HEK293T (cell line): Measurements from ENCODE around the gene RBKS.
"Not testable (repeated sequence)": the region's sequence is repeated elsewhere in the genome, so short reads cannot be mapped to it uniquely, and the experiment has no call there.

Experiments
- CTCF ChIA-PET: fragments of 350-600 bp; formaldehyde crosslinking; extraction: SDS; loops from one replicate; lab custom pipeline; 2021; ENCODE audit warnings: antibody characterized with exemption, inconsistent platforms; lab: Yijun Ruan, JAX
- POLR2A ChIA-PET: fragments of 350-600 bp; formaldehyde crosslinking; extraction: SDS; loops from one replicate; lab custom pipeline; 2020; ENCODE audit warnings: antibody characterized with exemption, inconsistent platforms; lab: Yijun Ruan, JAX
- DNase-seq: peaks from one replicate; pipeline ENCODE4 v3.0.0; 2012; ENCODE audit warnings: mixed read lengths; ENCODE audit errors: extremely low spot score
- ARNT ChIP-seq: fragments of 450-650 bp; IDR thresholded peaks from 2 replicates; pipeline ENCODE4 v1.6.1; 2017; ENCODE audit warnings: mild to moderate bottlenecking
- BHLHE40 ChIP-seq: fragments of 450-650 bp; IDR thresholded peaks from 2 replicates; pipeline ENCODE4 v1.6.1; 2016; ENCODE audit warnings: mild to moderate bottlenecking, moderate library complexity, borderline replicate concordance
- CTBP1 ChIP-seq: fragments of 450-650 bp; IDR thresholded peaks from 2 replicates; pipeline ENCODE4 v1.6.1; 2016; ENCODE audit warnings: borderline replicate concordance
- ELF4 ChIP-seq: fragments of 450-650 bp; IDR thresholded peaks from 2 replicates; pipeline ENCODE4 v1.6.1; 2017; ENCODE audit warnings: antibody characterized with exemption
- FOXA1 ChIP-seq: fragments of 450-650 bp; IDR thresholded peaks from 2 replicates; pipeline ENCODE4 v1.6.1; 2016; ENCODE audit warnings: mild to moderate bottlenecking
- FOXK2 ChIP-seq: fragments of 450-650 bp; IDR thresholded peaks from 2 replicates; pipeline ENCODE4 v1.6.1; 2016; ENCODE audit warnings: mild to moderate bottlenecking
- FOXM1 ChIP-seq: fragments of 450-650 bp; IDR thresholded peaks from 2 replicates; pipeline ENCODE4 v1.6.1; 2017; ENCODE audit warnings: mild to moderate bottlenecking, borderline replicate concordance
- HDGF ChIP-seq: fragments of 450-650 bp; IDR thresholded peaks from 2 replicates; pipeline ENCODE4 v1.6.1; 2017; ENCODE audit warnings: antibody characterized with exemption, borderline replicate concordance
- L3MBTL2 ChIP-seq: fragments of 450-650 bp; conservative IDR thresholded peaks from 2 replicates; pipeline ENCODE4 v1.6.1; 2016; ENCODE audit warnings: mild to moderate bottlenecking
- LEF1 ChIP-seq: fragments of 450-650 bp; IDR thresholded peaks from 2 replicates; pipeline ENCODE4 v1.6.1; 2017; ENCODE audit warnings: mild to moderate bottlenecking, borderline replicate concordance
- NFRKB ChIP-seq: fragments of 450-650 bp; IDR thresholded peaks from 2 replicates; pipeline ENCODE4 v1.6.1; 2016; ENCODE audit warnings: mild to moderate bottlenecking, moderate library complexity
- SP1 ChIP-seq: fragments of 450-650 bp; IDR thresholded peaks from 2 replicates; pipeline ENCODE4 v1.6.1; 2017
- SUZ12 ChIP-seq: fragments of 450-650 bp; IDR thresholded peaks from 2 replicates; pipeline ENCODE4 v1.6.1; 2016; ENCODE audit warnings: mild to moderate bottlenecking
- TARDBP ChIP-seq: fragments of 450-650 bp; IDR thresholded peaks from 2 replicates; pipeline ENCODE4 v1.6.1; 2016
- ZNF384 ChIP-seq: fragments of 450-650 bp; IDR thresholded peaks from 2 replicates; pipeline ENCODE4 v1.6.1; 2016
- TF ChIP-seq, protein P1 (sequence below): fragments of 450-650 bp; IDR thresholded peaks from 2 replicates; pipeline ENCODE4 v1.6.1; 2016

The RBKS gene

DNA sequence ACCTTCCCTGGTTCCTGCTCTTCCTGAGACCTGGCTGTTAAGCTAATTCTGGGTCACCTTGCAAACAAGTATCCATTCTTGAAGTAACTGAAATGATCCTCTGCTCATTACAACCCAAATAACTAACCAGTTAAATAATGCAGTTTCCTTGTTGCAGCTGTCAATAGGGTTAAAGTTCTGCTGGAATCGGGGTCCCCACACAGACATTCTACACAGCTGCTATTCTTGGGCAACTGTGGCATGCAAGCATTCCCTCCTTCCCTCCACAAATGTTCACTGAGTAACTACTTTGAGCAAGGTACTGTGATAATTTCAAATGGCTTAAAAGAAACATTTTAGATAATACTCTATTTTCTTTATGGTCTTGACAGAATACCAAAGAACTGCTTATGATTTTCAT lies 17.1 kb downstream of the RBKS start:
- ChIA-PET POLR2A (no interaction called here), CTCF (no interaction called here)
- TF ChIP-seq FOXM1 = no peak
- no peak for TF ChIP-seq ARNT
- TF ChIP-seq FOXA1 = no peak
- no peak for TF ChIP-seq ZNF384
- no peak for TF ChIP-seq FOXK2
- TF ChIP-seq TARDBP = no peak
- no peak for TF ChIP-seq CTBP1
- TF ChIP-seq L3MBTL2 = no peak
- TF ChIP-seq LEF1 = no peak
- TF ChIP-seq SUZ12 = no peak
- TF ChIP-seq BHLHE40 = no peak
- no peak for TF ChIP-seq ELF4
- no peak for TF ChIP-seq HDGF
- TF ChIP-seq NFRKB = no peak
- TF ChIP-seq, protein P1, sequence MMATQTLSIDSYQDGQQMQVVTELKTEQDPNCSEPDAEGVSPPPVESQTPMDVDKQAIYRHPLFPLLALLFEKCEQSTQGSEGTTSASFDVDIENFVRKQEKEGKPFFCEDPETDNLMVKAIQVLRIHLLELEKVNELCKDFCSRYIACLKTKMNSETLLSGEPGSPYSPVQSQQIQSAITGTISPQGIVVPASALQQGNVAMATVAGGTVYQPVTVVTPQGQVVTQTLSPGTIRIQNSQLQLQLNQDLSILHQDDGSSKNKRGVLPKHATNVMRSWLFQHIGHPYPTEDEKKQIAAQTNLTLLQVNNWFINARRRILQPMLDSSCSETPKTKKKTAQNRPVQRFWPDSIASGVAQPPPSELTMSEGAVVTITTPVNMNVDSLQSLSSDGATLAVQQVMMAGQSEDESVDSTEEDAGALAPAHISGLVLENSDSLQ = no peak
- no peak for DNase-seq

GRCh38 chr2:27871802-27872201 lies 18.4 kb downstream of the RBKS start:
- POLR2A ChIA-PET = interaction anchor here (0.6 kb wide), 1 partner anchor 18 kb away, joined by 3 read pairs; no protein-coding TSS in a partner anchor
- CTCF ChIA-PET = no interaction called here
- DNase-seq = no peak
- TF ChIP-seq, protein P1 = peak; percentile 87
- no peak for TF ChIP-seq SUZ12

GRCh38 chr2:27870724-27871123 lies 19.5 kb downstream of the RBKS start:
- ChIA-PET CTCF (interaction anchor here (0.5 to 0.6 kb wide), 2 partner anchors 158 to 511 kb away, joined by 3 to 4 read pairs; no protein-coding TSS in a partner anchor), POLR2A (no interaction called here)
- no peak for DNase-seq
- TF ChIP-seq SP1 (no peak), FOXM1 (no peak), FOXA1 (no peak), TARDBP (no peak), BHLHE40 (no peak), ZNF384 (no peak), SUZ12 (no peak)
- TF ChIP-seq, protein P1 = no peak

GRCh38 chr2:27869763-27870162 lies 20.4 kb downstream of the RBKS start:
- ChIA-PET CTCF (no interaction called here), POLR2A (no interaction called here)
- TF ChIP-seq ARNT (no peak), CTBP1 (no peak), FOXM1 (no peak), BHLHE40 (no peak), NFRKB (no peak), FOXK2 (no peak), LEF1 (no peak), SUZ12 (no peak), ELF4 (no peak), ZNF384 (no peak), HDGF (no peak)
- TF ChIP-seq, protein P1 = no peak
- no peak for DNase-seq

DNA sequence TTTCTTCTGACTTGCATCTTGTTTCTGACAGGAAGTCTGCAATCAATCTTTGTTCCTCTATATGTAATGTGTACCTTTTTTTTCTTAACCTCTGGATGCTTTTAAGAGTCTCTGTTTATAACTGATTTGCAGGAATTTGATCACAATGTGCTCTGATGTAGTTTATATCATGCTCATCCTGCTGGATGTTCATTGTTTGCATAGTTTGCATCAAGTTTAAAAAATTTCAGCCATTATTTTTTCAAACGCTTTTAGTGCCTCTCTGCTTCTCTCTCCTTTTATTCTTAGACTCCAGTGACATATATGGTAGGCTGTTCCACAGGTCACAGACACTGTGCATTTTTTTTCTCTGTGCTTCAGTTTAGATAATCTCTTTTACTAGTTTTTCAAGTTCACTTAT lies 23.9 kb downstream of the RBKS start:
- ChIA-PET CTCF (no interaction called here), POLR2A (no interaction called here)
- TF ChIP-seq LEF1 (no peak), TARDBP (no peak), ZNF384 (no peak), ELF4 (no peak), HDGF (no peak), SP1 (no peak), BHLHE40 (no peak), FOXK2 (no peak), L3MBTL2 (no peak), ARNT (no peak), FOXM1 (no peak), NFRKB (no peak), CTBP1 (no peak)
- DNase-seq = no peak

DNA sequence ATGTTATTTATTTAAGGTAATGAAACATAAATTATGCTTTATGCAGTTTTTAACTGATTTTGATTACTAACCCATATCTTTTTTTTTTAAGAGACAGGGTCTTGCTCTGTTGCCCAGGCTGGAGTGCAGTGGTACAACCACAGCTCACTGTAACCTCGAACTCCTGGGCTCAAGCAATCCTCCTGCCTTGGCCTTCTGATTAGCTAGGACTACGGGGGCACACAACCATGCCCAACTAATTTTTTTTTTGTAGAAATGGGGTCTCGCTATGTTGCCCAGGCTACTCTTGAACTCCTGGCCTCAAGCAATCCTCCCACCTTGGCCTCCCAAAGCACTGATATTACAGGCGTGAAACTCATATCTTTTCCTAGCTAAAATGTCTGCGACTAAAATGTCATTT lies 26.2 kb downstream of the RBKS start:
- DNase-seq, CTCF ChIA-PET, POLR2A ChIA-PET: not testable (repeated sequence)

DNA sequence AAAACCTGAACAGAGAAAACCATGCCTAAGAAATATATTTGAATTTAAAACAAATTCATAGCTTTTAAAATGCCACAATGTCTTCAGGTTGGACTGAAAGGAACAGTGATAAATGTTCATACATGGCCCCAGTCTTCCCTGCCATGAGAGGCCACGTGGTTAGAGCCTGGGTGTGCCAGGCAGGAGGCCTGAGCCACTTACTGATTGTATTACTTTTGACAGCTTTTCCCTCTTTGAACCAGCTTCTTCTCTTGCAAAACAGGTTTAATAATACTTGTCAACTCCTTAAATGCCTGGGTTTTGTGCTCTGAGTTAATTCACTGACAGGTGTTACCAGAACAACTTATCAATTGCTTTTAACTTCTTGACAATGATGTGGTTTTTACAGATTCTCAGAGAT lies 27.0 kb downstream of the RBKS start:
- CTCF ChIA-PET = no interaction called here
- no peak for DNase-seq
- no peak for TF ChIP-seq TARDBP
- TF ChIP-seq ARNT = no peak
- TF ChIP-seq BHLHE40 = no peak
- TF ChIP-seq FOXA1 = no peak
- no peak for TF ChIP-seq HDGF
- POLR2A ChIA-PET = no interaction called here
